ENCODE data around the gene LAMA2.
"Not testable (repeated sequence)": the region's sequence is repeated elsewhere in the genome, so short reads cannot be mapped to it uniquely, and the experiment has no call there.

Gene LAMA2

DNA sequence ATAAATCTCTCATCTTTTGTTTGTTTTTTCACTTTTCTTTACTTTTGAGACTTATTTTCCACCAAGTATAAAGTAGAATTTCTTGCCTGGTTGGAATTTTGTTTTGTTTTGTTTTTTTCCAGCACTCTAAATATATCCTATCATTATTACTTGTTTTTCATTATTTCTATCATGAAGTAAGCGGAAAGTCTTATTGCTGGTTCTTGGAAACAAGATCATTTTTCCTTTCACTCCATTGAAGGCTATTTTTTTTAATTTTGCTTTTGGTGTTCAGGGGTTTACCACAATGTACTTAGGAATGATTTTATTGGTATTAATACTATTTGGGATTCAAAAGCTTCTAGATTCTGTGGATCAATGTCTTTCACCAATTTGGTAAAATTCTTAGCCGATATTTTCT is 190.1 kb downstream of the LAMA2 start:
- Histone ChIP-seq H3K27me3 (no peaks in the 10 kb centered on the region), H3K27ac (no peak overlapping the region), H3K4me3 (ENCODE audit: low read depth in 1 of 2, low read length in 1 of 2) (no peak overlapping the region), H3K36me3 (no peaks in the 10 kb centered on the region), H3K4me1 (ENCODE audit: control insufficient read depth in 1 of 2, insufficient read depth in 1 of 2, low read depth in 1 of 2, low read length in 1 of 2) (no peaks in the 10 kb centered on the region), H3K9me3 (no peaks in the 10 kb centered on the region)
- TF ChIP-seq, protein P1, sequence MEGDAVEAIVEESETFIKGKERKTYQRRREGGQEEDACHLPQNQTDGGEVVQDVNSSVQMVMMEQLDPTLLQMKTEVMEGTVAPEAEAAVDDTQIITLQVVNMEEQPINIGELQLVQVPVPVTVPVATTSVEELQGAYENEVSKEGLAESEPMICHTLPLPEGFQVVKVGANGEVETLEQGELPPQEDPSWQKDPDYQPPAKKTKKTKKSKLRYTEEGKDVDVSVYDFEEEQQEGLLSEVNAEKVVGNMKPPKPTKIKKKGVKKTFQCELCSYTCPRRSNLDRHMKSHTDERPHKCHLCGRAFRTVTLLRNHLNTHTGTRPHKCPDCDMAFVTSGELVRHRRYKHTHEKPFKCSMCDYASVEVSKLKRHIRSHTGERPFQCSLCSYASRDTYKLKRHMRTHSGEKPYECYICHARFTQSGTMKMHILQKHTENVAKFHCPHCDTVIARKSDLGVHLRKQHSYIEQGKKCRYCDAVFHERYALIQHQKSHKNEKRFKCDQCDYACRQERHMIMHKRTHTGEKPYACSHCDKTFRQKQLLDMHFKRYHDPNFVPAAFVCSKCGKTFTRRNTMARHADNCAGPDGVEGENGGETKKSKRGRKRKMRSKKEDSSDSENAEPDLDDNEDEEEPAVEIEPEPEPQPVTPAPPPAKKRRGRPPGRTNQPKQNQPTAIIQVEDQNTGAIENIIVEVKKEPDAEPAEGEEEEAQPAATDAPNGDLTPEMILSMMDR (IDR thresholded peaks at IDR 0.05) = no peak

DNA sequence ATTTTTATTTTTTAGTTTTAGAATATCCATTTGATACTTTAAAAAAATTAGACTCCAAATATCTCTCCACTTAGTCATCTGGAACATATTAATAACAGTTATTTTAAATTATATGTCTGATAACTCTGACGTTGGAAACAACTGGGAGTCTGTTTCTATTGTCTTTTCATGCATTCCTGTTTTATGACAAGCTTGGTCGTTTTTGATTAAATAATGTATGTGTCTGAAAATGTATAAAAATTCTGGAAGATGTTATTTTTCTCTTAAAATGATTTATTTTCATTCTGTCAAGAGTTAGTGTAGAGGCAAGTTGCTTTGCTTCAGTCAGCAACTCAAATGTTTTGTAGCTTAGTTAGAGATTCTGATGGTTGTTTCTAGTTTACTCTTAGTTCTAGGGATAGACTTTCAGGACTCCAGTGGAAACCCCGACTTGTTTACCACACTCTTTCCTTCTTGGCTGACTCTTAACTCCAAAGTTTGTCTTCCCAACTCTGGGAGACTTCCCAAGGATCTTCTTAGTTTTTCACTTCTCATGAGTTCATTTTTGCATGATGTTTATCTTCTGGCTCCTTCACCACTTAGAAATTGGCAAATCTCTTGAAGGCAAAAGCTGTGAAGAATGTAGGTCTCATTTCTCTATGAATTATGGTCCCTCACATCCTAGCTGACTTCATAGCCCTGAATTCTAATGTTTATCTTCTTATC is 190.9 kb downstream of the LAMA2 start:
- Histone ChIP-seq H3K9me3 (no peaks in the 10 kb centered on the region), H3K36me3 (no peaks in the 10 kb centered on the region), H3K4me1 (ENCODE audit: control insufficient read depth in 1 of 2, insufficient read depth in 1 of 2, low read depth in 1 of 2, low read length in 1 of 2) (no peaks in the 10 kb centered on the region), H3K27me3 (no peaks in the 10 kb centered on the region), H3K27ac (no peak overlapping the region), H3K4me3 (ENCODE audit: low read depth in 1 of 2, low read length in 1 of 2) (no peak overlapping the region)
- TF ChIP-seq, protein P1 (IDR thresholded peaks at IDR 0.05) = no peak

DNA sequence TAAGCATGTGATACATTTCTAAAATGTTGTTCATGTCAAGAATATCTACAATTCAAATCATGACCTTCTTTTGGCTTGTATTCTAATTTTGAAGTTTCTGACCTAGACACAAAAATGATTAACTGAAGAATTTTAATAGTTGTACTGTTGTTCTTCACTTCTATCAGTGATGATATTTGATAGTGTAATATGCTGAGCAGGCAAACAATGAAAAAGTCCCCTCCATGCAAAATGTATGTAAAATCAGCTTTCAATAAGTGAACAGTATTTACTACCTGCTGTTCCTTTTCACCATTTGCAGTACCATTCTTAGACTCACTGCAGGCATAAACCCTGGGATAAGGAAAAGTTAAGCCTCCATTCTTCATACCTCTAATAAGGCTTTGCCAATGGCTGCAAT is 201.5 kb downstream of the LAMA2 start:
- Histone ChIP-seq H3K4me3 (ENCODE audit: low read depth in 1 of 2, low read length in 1 of 2) (no peak overlapping the region), H3K4me1 (ENCODE audit: control insufficient read depth in 1 of 2, insufficient read depth in 1 of 2, low read depth in 1 of 2, low read length in 1 of 2) (no peaks in the 10 kb centered on the region), H3K36me3 (no peaks in the 10 kb centered on the region), H3K27ac (no peak overlapping the region), H3K9me3 (no peaks in the 10 kb centered on the region), H3K27me3 (no peaks in the 10 kb centered on the region)
- TF ChIP-seq, protein P1 (IDR thresholded peaks at IDR 0.05) = no peak

DNA sequence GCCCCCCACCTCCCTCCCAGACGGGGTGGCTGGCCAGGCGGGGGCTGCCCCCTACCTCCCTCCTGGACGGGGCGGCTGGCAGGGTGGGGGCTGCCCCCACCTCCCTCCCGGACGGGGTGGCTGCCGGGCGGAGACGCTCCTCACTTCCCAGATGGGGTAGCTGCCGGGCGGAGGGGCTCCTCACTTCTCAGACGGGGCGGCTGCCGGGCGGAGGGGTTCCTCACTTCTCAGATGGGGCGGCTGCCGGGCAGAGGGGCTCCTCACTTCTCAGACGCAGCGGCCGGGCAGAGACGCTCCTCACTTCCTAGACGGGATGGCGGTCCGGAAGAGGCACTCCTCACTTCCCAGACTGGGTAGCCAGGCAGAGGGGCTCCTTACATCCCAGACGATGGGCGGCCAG is 205.5 kb downstream of the LAMA2 start:
- H3K27me3 ChIP-seq, H3K9me3 ChIP-seq, H3K27ac ChIP-seq: not testable (repeated sequence)

DNA sequence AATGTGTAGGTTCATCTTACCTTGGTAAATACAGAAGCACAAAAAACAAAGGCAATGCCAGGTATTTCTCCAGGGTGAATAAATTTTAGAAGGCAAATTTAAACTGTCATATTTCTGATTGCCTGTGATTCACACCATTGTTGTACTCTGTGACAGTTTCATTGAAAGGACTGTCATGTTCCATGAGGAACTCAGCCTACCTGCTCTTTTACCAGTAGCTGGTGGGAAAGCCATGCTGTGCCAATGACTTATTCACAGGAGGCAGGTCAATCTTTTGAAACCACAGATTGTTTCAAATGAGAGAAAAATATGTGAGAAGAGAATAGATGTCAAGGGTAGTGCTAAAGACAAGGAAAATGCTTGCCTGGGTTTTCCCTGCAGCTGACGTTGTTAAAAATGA is 206.4 kb downstream of the LAMA2 start:
- H3K4me3 ChIP-seq (ENCODE audit: low read depth in 1 of 2, low read length in 1 of 2) = no peak overlapping the region
- no peaks in the 10 kb centered on the region for H3K27me3 ChIP-seq
- H3K9me3 ChIP-seq = no peaks in the 10 kb centered on the region
- TF ChIP-seq, protein P1 (IDR thresholded peaks at IDR 0.05) = no peak
- H3K27ac ChIP-seq = no peak overlapping the region
- H3K36me3 ChIP-seq = no peaks in the 10 kb centered on the region
- H3K4me1 ChIP-seq (ENCODE audit: control insufficient read depth in 1 of 2, insufficient read depth in 1 of 2, low read depth in 1 of 2, low read length in 1 of 2) = no peaks in the 10 kb centered on the region

More for the DNA sequence above, 205.5 kb downstream of the LAMA2 start:
- H3K36me3 ChIP-seq; H3K4me3 ChIP-seq (ENCODE audit: low read depth in 1 of 2, low read length in 1 of 2); H3K4me1 ChIP-seq (ENCODE audit: control insufficient read depth in 1 of 2, insufficient read depth in 1 of 2, low read depth in 1 of 2, low read length in 1 of 2): not testable (repeated sequence)

DNA sequence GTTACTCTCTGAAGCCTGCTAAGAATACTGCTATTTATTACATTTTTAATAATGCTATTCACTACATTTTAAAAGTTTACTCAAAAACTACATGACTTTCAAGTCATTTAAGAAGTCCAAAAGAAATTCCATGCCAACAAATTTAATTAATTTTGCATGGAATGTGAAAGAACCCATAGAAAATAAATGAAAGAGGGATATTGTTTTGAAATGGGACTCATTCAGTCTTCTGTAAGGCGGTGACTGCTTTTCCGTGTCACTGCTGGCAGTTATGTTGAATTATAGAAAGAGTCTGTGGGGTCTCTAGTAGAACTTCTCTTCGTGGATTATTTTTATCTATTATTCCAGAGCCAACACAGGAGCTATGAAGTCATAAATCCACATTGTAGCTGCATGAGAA is 211.2 kb downstream of the LAMA2 start:
- Histone ChIP-seq H3K36me3 (no peaks in the 10 kb centered on the region), H3K4me1 (ENCODE audit: control insufficient read depth in 1 of 2, insufficient read depth in 1 of 2, low read depth in 1 of 2, low read length in 1 of 2) (no peaks in the 10 kb centered on the region), H3K4me3 (ENCODE audit: low read depth in 1 of 2, low read length in 1 of 2) (no peak overlapping the region), H3K27ac (no peak overlapping the region), H3K9me3 (no peaks in the 10 kb centered on the region), H3K27me3 (no peaks in the 10 kb centered on the region)
- TF ChIP-seq, protein P1 (IDR thresholded peaks at IDR 0.05) = no peak

Measured in neutrophil (primary cell).